Endometrium (tissue), 2 donors: Measurements from ENCODE around the gene SNX14.
"Not testable (repeated sequence)": the region's sequence is repeated elsewhere in the genome, so short reads cannot be mapped to it uniquely, and the experiment has no call there.

Experiments
- FAIRE-seq: peaks from 2 replicates; lab custom pipeline; 2012; peaks lifted over from hg19 to GRCh38; lab: Jason Lieb, UNC
- donor health status: control.
- donor health status: control.

SNX14 gene

DNA sequence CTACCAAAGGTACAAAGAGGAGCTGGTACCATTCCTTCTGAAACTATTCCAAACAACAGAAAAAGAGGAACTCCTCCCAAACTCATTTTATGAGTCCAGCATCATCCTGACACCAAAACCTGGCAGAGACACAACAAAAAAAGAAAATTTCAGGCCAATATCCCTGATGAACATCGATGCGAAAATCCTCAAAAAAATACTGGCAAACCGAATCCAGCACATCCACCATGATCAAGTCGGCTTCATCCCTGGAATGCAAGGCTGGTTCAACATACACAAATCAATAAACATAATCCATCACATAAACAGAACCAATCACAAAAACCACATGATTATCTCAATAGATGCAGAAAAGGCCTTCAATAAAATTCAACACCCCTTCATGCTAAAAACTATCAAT, 10.8 kb downstream of the SNX14 start:
- FAIRE-seq, result not testable (repeated sequence)

DNA sequence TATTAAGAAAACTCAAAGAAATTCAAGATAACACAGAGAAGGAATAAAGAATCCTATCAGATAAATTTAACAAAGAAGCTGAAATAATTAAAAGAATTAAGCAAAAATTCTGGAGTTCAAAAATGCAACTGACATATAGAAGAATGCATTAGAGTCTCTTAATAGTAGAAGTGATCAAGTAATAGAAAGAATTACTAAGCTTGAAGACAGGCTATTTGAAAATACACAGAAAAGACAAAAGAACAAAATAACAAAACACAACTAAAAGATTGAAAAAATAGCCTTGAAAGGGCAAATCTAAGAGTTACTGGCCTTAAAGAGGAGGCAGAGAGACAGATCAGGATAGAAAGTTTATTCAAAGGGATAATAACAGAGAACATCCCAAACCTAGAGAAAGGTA, 12.1 kb downstream of the SNX14 start:
- FAIRE-seq, result no peak

DNA sequence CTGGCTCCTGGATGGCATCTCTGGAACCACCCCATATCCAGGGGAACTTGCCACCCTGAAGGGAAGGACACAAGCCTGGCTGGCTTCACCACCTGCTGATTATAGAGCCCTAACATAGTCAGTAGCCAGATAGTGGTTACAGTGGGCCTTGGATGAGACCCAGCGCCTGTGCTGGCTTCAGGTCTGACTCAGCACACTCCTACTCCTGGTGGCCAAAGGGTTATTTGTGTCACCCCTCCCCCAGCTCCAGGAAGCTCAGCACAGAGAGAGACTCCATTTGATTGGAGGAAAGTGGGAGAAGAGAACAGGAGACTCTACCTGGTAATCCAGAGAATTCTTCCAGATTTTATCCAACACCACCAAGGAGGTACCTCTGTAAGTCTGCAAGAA, 12.8 kb downstream of the SNX14 start:
- no peak for FAIRE-seq

DNA sequence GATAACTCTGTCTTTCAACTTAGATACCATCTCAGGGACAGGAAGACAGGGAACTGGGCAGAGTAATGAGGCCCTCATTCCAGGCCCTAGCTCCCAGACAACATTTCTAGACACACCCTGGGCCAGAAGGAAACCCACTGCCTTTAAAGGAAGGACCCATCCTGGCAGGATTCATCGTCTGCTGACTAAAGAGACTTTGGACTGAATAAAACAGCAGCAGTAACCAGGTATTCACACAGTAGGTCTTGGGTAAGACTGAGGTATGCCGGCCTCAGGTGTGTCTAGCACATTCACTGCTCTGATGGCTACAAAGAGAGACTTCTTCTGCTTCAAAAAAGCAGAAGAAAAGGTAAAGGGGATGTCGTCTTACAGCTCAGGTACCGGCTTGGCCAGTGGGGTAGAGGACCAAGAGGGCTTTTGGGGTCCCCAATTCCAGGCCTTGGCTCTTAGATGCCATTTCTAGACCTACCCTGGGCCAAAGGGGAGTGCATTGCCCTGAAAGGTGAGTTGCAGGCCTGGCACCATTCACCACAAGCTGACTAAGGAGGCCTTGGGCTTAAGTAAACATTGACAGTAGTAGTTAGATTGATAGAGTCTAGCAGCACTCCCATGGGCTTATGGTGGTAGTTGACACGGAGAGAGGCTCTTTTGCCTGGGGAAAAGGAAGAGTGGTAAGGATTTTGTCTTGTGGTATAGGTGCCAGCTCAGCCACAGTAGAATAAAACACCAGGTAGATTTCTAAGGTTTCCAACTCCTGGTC, 13.4 kb downstream of the SNX14 start:
- FAIRE-seq, result no peak

- no peak for FAIRE-seq
Measured at GRCh38 chr6:85579581-85579980, 14.1 kb downstream of the SNX14 start.

- no peak for FAIRE-seq
Measured at GRCh38 chr6:85576476-85576875, 17.2 kb downstream of the SNX14 start.

DNA sequence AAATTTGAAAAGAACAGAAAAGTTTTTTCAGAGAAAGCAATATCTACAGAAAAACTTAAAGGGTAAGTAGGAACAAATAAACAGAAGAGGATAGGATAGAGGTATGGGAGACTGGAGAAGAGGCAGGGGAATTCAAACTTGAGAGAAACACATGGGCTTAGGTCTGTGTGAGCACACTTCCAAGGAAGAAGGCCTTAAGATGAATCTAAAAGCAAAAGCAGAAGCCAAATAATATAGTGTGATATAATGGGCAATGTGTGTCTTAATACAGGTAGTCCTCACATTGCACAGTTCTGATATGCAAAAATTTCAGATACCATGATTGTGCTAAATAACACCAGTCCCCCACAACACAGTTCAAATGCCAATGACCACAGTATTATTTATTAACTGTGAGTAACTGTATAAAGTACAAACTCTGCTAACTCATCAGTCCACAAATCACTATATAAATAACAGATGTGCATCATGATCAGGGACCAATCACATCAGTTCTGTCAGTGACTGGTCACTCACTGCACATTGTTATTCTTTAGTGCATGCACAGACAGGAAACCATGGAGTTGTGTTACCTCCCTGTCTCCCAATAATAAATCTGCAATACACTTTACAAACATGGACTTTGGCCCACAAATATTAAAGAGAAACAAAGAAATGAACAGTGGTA, 18.6 kb downstream of the SNX14 start:
- FAIRE-seq, result no peak

DNA sequence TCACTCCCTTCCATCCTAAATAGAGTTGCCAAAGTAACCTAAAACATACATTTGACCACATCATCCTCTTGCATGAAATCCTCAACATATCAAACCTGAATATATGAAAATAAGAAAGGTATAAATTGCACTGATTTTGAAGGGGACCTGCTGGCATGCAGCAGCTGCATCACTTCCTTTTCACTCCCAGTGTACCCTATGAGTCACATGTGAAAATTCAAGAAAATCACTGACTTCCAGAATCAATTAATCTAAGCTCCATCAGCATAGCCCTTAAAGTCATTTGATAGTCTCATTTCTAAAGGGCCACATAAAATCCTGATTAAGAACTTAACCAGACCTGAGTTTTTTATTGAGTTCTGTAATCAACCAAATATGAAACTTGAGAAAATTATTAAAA, 24.3 kb downstream of the SNX14 start:
- no peak for FAIRE-seq

DNA sequence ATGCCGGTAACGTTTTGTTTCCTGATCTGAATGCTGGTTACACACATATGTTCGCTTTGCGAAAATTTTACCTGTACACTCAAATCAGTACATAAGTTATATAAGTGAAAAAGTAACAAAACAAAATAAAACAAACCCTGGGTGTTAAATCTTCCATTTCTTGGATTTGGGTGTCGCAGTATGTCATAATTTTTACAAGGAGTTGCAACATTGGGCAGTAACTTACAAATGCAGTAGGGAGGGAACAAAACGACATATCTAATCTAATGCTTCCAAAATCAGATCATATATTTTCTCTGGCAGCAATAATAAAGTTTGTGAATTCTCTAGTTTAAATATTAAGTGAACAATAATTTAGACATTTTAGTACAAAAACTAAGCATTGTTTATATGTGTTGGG, 25.2 kb downstream of the SNX14 start:
- FAIRE-seq, result no peak

DNA sequence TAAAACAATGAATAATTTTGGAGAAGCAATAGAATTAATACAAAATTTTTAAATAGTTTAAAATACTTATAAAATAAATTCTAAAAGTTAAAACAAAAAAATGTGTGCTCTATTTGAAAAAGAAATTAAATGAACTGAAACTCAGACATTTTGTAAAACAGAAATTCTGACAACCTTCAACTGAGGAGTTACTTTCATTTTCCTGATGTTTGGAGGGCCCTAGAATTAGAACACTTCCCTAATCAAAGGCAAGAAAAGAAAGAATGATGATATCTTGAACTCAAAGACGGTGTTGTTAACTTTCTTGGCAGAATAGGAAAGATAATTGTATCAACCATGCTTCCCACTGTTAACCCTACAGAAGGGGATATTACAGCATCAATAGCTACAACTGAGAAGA, 27.9 kb downstream of the SNX14 start:
- FAIRE-seq, result peak; percentile 50

- not testable (repeated sequence) for FAIRE-seq
Measured at GRCh38 chr6:85564223-85564622, 29.4 kb downstream of the SNX14 start.

- no peak for FAIRE-seq
Measured at GRCh38 chr6:85561750-85562357, 31.8 kb downstream of the SNX14 start.

GRCh38 chr6:85556992-85557668, 36.5 kb downstream of the SNX14 start:
- FAIRE-seq, result no peak

GRCh38 chr6:85552652-85553051, 41.0 kb downstream of the SNX14 start:
- FAIRE-seq, result no peak

- no peak for FAIRE-seq
Measured at GRCh38 chr6:85551264-85551663, 42.4 kb downstream of the SNX14 start.

DNA sequence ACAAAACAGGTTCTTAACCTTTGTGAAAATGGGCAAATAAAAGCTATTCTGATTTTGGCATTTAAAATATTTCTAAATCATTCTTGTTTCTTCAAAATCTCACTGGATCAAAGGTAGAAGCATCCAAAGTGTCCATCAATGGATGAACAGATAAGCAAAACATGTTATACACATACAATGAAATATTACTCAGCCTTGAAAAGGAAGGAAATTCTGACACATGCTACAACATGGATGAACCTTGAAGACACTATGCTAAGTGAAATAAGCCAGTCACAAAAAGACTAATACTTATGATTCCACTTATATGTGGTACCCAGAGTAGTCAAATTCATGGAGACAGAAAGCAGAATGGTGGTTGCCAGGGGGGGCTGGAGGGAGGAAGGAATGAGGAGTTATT, 45.9 kb downstream of the SNX14 start:
- no peak for FAIRE-seq

DNA sequence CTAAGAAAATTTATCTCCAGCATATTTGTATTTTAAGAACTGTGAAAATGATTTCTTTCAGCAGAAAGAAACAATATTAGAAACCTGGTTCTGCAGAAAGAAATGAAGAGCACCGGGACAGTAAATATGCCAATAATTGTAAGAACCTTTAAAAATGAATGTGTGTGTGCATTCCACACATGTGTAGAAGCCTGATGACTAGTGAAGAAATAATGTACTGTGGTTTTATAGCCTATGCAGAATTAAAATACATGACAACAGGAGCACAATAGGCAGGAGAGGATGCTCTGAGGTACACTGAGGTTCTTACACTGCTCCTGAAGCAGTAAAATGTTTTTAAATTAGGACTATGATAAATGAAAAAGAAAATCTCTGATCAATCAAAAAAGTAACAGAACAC, 48.9 kb downstream of the SNX14 start:
- FAIRE-seq, result no peak

GRCh38 chr6:85537055-85537494, 56.6 kb downstream of the SNX14 start:
- FAIRE-seq, result peak; percentile 90

DNA sequence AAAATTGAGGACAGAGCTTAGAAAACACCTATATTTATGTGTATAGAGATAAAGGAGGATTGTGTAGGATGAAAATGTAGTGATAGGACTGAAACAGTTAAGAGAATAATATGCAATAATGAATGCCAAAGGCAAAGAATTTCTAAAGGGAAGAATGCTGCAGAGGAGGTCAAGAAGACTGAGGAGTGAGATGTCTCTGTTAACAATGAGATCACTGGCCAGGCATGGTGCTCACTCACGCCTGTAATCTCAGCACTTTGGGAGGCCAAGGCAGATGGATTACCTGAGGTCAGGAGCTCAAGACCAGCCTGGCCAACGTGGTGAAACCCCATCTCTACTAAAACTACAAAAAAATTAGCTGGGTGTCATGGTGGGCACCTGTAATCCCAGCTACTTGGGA, 69.4 kb downstream of the SNX14 start:
- FAIRE-seq, result not testable (repeated sequence)

DNA sequence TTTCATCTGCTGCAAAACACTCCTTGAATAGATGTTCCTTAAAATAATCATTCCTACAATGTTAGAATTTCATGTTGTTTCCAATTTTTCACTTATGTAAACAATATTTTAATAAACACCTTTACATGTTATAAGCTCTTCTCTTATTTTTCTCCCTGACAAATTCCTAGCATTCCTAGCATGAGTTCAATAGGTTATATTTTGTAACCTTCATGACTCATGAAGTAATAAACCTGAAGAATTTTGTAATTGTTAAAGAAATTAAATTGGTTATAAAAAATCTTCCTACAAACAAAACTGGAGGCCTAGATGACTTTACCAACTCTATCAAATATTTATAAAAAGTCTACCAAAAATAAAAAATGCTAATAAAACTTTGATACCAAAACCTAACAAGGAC, 77.5 kb downstream of the SNX14 start:
- peak; percentile 67 for FAIRE-seq

DNA sequence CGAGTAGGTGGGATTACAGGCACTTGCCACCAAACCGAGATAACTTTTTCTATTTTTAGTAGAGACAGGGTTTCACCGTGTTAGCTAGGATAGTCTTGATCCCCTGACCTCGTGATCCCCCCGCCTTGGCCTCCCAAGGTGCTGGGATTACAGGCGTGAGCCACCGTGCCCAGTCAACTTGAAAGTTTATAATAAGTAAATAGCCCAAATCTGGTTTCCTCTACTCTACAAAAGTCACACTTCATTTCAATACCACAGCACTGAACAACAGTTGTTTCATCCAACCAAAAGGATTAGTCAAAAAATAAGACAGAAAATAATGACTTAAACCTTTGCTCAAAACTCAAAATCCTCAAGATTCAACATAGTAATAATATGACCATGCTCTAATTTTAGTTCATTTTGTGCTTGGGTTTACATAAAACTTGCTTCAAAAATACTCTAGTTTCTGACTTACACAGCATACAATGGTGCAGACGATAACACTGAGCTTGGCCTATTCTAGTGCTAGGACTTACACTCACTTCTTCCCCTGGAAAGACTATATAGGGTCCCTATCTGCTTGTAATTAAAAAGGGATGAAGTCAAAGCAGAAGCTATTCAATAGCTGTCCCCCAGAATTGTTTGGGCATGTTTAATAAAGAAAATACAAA, 87.1 kb downstream of the SNX14 start:
- no peak for FAIRE-seq

DNA sequence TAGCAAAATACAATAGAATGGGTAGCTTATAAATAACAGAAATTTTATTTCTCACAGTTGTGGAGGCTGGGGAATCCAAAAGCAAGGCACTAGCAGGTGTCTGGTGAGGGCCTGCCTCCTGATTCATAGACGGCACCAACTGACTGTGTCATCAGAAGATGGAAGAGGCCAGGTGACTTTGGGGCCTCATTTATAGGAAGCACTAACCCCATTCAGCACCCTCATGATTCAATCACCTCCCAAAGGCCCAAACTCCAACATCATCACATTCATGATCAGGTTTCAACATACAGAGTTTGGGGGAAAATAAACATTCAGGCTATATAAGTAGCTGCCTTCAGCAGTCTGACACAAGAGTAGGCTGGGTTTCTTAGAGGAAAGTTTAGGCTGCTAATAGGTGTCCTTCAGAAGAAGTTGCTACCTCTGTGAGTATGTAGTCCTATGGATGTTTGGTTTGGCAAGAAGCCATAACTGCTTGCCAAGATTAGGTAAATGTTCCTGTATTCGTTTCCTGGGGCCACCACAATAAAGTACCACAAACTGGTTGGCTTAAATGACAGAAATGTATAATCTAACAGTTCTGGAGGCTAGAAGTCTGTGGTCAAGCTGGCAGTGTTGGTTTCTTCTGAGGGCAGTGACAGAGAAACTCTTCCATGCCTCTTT, 94.9 kb downstream of the SNX14 start:
- FAIRE-seq, result no peak
